WTC11 (cell line): ENCODE results near the gene CCDC3. TPM values are rescaled to one million over a fixed set of nuclear protein-coding genes. Genes with fewer than 3 reads are reported as not detected.

Experiments
- ATAC-seq: fragments of 200-7000 bp; cut with Tn5 transposase; 2 replicates; pipeline ENCODE4 v1.10.0; 2021; ENCODE audit warnings: mild to moderate bottlenecking, moderate library complexity
- CTCF ChIA-PET: fragments of 300-600 bp; sonication (Branson Sonifier 250); formaldehyde crosslinking; loops from one replicate; lab custom pipeline; 2021; ENCODE audit warnings: antibody characterized with exemption; lab: Charles Lee
- POLR2A ChIA-PET: fragments of 350-600 bp; sonication (Branson Sonifier 250); formaldehyde crosslinking; loops from one replicate; lab custom pipeline; 2021; ENCODE audit warnings: antibody characterized with exemption; lab: Charles Lee
- DNase-seq: peaks from one replicate; pipeline ENCODE4 v3.0.0; 2021; ENCODE audit warnings: low spot score
- H3K27ac Mint-ChIP-seq: 2 replicates; pipeline ENCODE4 v1.8.0; 2021; ENCODE audit warnings: mixed read lengths
- H3K27me3 Mint-ChIP-seq: 2 replicates; pipeline ENCODE4 v1.8.0; 2021; ENCODE audit warnings: low read depth, mild to moderate bottlenecking, moderate library complexity, mixed read lengths
- H3K36me3 Mint-ChIP-seq: 2 replicates; pipeline ENCODE4 v1.8.0; 2021; ENCODE audit warnings: mixed read lengths
- H3K4me1 Mint-ChIP-seq: 2 replicates; pipeline ENCODE4 v1.8.0; 2022; ENCODE audit warnings: mixed read lengths
- H3K4me3 Mint-ChIP-seq: 2 replicates; pipeline ENCODE4 v1.8.0; 2021; ENCODE audit warnings: mild to moderate bottlenecking, moderate library complexity, mixed read lengths
- H3K9me3 Mint-ChIP-seq: 2 replicates; pipeline ENCODE4 v1.8.0; 2021; ENCODE audit warnings: mixed read lengths
- ATF3 ChIP-seq: sonication (generic); formaldehyde crosslinking; conservative IDR thresholded peaks from 2 replicates; pipeline ENCODE4 v1.8.1; 2022; ENCODE audit warnings: mild to moderate bottlenecking, missing genetic modification reagents
- FOXK1 ChIP-seq: sonication (generic); formaldehyde crosslinking; IDR thresholded peaks from 2 replicates; pipeline ENCODE4 v1.8.0; 2022; ENCODE audit warnings: mild to moderate bottlenecking, moderate library complexity, missing genetic modification reagents
- FOXP4 ChIP-seq: sonication (generic); formaldehyde crosslinking; IDR thresholded peaks from 2 replicates; pipeline ENCODE4 v1.8.0; 2022; ENCODE audit warnings: mild to moderate bottlenecking, missing genetic modification reagents
- HMGXB4 ChIP-seq: sonication (generic); formaldehyde crosslinking; IDR thresholded peaks from 2 replicates; pipeline ENCODE4 v1.8.1; 2023; ENCODE audit warnings: mild to moderate bottlenecking, moderate library complexity, missing genetic modification reagents
- IRF1 ChIP-seq: sonication (generic); formaldehyde crosslinking; IDR thresholded peaks from 2 replicates; pipeline ENCODE4 v1.8.0; 2023; ENCODE audit warnings: missing genetic modification reagents
- MXD4 ChIP-seq: fragments of 250-450 bp; sonication (Bioruptor Pico); IDR thresholded peaks from 2 replicates; pipeline ENCODE4 v1.8.0; 2021; ENCODE audit warnings: mild to moderate bottlenecking, moderate library complexity, borderline replicate concordance
- NR1H2 ChIP-seq: sonication (generic); formaldehyde crosslinking; IDR thresholded peaks from 2 replicates; pipeline ENCODE4 v1.9.0; 2021; ENCODE audit warnings: mild to moderate bottlenecking, moderate library complexity, missing genetic modification reagents
- NR2C2 ChIP-seq: sonication (generic); formaldehyde crosslinking; IDR thresholded peaks from 2 replicates; pipeline ENCODE4 v1.8.0; 2022; ENCODE audit warnings: mild to moderate bottlenecking, missing genetic modification reagents
- OVOL2 ChIP-seq: fragments of 250-450 bp; sonication (Bioruptor Pico); IDR thresholded peaks from 2 replicates; pipeline ENCODE4 v1.9.0; 2021; ENCODE audit warnings: mild to moderate bottlenecking, borderline replicate concordance
- SOX15 ChIP-seq: fragments of 250-450 bp; sonication (Bioruptor Pico); IDR thresholded peaks from 2 replicates; pipeline ENCODE4 v1.9.0; 2021; ENCODE audit warnings: mild to moderate bottlenecking
- TEAD1 ChIP-seq: sonication (generic); formaldehyde crosslinking; IDR thresholded peaks from 2 replicates; pipeline ENCODE4 v1.8.0; 2022; ENCODE audit warnings: mild to moderate bottlenecking, missing genetic modification reagents
- ZNF121 ChIP-seq: sonication (generic); formaldehyde crosslinking; IDR thresholded peaks from 2 replicates; pipeline ENCODE4 v1.8.0; 2023; ENCODE audit warnings: missing genetic modification reagents
- ZNF416 ChIP-seq: fragments of 250-450 bp; sonication (Bioruptor Pico); IDR thresholded peaks from 2 replicates; pipeline ENCODE4 v1.9.0; 2021; ENCODE audit warnings: mild to moderate bottlenecking, inconsistent platforms
- ZSCAN18 ChIP-seq: fragments of 250-450 bp; sonication (Bioruptor Pico); IDR thresholded peaks from 2 replicates; pipeline ENCODE4 v2.1.2; 2022; ENCODE audit warnings: mild to moderate bottlenecking, moderate library complexity
- total RNA-seq: library from RNA; stranded (reverse); gene quantifications from 3 replicates; pipeline ENCODE4 v1.2.3, GENCODE V29; 2021
- TF ChIP-seq, protein P1 (sequence below): sonication (generic); formaldehyde crosslinking; IDR thresholded peaks from 2 replicates; pipeline ENCODE4 v1.8.0; 2022; ENCODE audit warnings: missing genetic modification reagents
- TF ChIP-seq, protein P2 (sequence below): sonication (generic); formaldehyde crosslinking; IDR thresholded peaks from 2 replicates; pipeline ENCODE4 v1.8.1; 2022; ENCODE audit warnings: low read depth, mild to moderate bottlenecking, moderate library complexity, missing genetic modification reagents, borderline replicate concordance
- TF ChIP-seq, protein P3 (sequence below): fragments of 250-450 bp; sonication (Bioruptor Pico); IDR thresholded peaks from 2 replicates; pipeline ENCODE4 v1.9.0; 2021; ENCODE audit warnings: mild to moderate bottlenecking

The CCDC3 gene
- total RNA-seq, 1 experiment from 2014 or later: 3.5 TPM

- TF ChIP-seq, protein P1, sequence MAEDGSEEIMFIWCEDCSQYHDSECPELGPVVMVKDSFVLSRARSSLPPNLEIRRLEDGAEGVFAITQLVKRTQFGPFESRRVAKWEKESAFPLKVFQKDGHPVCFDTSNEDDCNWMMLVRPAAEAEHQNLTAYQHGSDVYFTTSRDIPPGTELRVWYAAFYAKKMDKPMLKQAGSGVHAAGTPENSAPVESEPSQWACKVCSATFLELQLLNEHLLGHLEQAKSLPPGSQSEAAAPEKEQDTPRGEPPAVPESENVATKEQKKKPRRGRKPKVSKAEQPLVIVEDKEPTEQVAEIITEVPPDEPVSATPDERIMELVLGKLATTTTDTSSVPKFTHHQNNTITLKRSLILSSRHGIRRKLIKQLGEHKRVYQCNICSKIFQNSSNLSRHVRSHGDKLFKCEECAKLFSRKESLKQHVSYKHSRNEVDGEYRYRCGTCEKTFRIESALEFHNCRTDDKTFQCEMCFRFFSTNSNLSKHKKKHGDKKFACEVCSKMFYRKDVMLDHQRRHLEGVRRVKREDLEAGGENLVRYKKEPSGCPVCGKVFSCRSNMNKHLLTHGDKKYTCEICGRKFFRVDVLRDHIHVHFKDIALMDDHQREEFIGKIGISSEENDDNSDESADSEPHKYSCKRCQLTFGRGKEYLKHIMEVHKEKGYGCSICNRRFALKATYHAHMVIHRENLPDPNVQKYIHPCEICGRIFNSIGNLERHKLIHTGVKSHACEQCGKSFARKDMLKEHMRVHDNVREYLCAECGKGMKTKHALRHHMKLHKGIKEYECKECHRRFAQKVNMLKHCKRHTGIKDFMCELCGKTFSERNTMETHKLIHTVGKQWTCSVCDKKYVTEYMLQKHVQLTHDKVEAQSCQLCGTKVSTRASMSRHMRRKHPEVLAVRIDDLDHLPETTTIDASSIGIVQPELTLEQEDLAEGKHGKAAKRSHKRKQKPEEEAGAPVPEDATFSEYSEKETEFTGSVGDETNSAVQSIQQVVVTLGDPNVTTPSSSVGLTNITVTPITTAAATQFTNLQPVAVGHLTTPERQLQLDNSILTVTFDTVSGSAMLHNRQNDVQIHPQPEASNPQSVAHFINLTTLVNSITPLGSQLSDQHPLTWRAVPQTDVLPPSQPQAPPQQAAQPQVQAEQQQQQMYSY (CRISPR knock-in tag): no peak
- TF ChIP-seq SOX15 (no peak), FOXP4 (CRISPR knock-in tag) (no peak), ZNF121 (no peak), MXD4 (CRISPR knock-in tag) (no peak)
- TF ChIP-seq, protein P2, sequence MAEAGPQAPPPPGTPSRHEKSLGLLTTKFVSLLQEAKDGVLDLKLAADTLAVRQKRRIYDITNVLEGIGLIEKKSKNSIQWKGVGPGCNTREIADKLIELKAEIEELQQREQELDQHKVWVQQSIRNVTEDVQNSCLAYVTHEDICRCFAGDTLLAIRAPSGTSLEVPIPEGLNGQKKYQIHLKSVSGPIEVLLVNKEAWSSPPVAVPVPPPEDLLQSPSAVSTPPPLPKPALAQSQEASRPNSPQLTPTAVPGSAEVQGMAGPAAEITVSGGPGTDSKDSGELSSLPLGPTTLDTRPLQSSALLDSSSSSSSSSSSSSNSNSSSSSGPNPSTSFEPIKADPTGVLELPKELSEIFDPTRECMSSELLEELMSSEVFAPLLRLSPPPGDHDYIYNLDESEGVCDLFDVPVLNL (CRISPR knock-in tag): no peak
Observed at GRCh38 chr10:12975906-12976305, 25.6 kb downstream of the CCDC3 start (continued).

GRCh38 chr10:12975266-12975665, 26.2 kb downstream of the CCDC3 start:
- DNase-seq: no peak
- Mint-ChIP-seq H3K4me1 (peaks cover 6% of the 10 kb centered on the region), H3K36me3 (no peaks in the 10 kb centered on the region), H3K27ac (no peak overlapping the region), H3K9me3 (no peaks in the 10 kb centered on the region), H3K27me3 (no peaks in the 10 kb centered on the region), H3K4me3 (no peak overlapping the region)
- peak; percentile 61 for ATAC-seq
- POLR2A ChIA-PET: no interaction called here
- TF ChIP-seq HMGXB4 (CRISPR knock-in tag): no peak
- TF ChIP-seq, protein P1 (CRISPR knock-in tag): peak; percentile 70
- CTCF ChIA-PET: no interaction called here

DNA sequence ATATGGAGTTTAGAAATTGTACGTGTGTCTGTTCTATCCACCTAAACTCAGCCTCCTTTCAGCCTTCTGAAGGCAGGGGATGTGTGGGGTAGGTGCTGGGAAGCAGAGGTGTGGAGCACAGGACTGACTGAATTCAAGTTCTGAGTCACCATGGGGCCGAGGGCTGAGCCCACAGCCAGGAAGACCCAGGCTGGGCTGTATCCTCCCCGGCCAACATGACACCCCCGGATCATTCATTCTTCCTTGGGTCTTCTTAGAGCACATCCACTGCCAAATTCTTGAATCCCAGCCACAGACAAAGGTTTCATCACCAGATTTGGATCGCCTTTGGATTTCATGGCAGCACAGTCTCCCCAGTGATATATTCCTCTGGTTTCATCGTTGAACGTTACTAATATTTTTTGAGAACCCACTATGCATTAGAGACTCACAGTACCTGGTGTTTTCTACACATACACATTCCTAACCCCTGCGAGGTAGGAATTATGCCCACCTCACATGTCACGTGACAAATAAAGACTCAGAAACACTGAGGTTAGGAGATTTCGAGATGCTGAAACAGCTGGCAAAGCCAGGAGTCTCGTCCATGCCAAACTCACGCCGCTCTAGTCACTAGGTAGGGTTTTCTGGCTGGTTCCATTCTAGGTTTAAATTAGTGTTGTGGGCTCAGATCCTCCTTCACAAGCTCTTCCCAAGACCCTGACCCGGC, 26.9 kb downstream of the CCDC3 start:
- H3K4me1 Mint-ChIP-seq: peaks cover 6% of the 10 kb centered on the region
- no peaks in the 10 kb centered on the region for H3K27me3 Mint-ChIP-seq
- H3K4me3 Mint-ChIP-seq: no peak overlapping the region
- POLR2A ChIA-PET: no interaction called here
- H3K36me3 Mint-ChIP-seq: no peaks in the 10 kb centered on the region
- no peak for DNase-seq
- no peak for ATAC-seq
- no peak overlapping the region for H3K27ac Mint-ChIP-seq
- no peaks in the 10 kb centered on the region for H3K9me3 Mint-ChIP-seq
- CTCF ChIA-PET: no interaction called here
- TF ChIP-seq OVOL2 (CRISPR knock-in tag) (no peak), FOXK1 (CRISPR knock-in tag) (no peak), NR1H2 (CRISPR knock-in tag) (no peak), ZSCAN18 (CRISPR knock-in tag) (no peak), ZNF416 (CRISPR knock-in tag) (no peak), TEAD1 (no peak), NR2C2 (CRISPR knock-in tag) (no peak), ATF3 (no peak), IRF1 (CRISPR knock-in tag) (no peak)
- TF ChIP-seq, protein P3, sequence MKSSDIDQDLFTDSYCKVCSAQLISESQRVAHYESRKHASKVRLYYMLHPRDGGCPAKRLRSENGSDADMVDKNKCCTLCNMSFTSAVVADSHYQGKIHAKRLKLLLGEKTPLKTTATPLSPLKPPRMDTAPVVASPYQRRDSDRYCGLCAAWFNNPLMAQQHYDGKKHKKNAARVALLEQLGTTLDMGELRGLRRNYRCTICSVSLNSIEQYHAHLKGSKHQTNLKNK (CRISPR knock-in tag): no peak
